MM.1S (cell line): Measurements from ENCODE around the gene CNTNAP2.

Experiments
- DNase-seq: peaks from one replicate; pipeline ENCODE4 v3.0.0-alpha.2; 2015
- H2AFZ ChIP-seq: fragments of 300-600 bp; sonication (generic); 2 replicates; pipeline ENCODE4 v1.6.0; 2016; ENCODE audit warnings: antibody characterized with exemption, low read length
- H3F3A ChIP-seq: fragments of 300-600 bp; sonication (generic); 2 replicates; pipeline ENCODE4 v1.6.1; 2016; ENCODE audit warnings: mild to moderate bottlenecking, antibody characterized with exemption, low read length, moderate library complexity, mixed read lengths; ENCODE audit not compliant: insufficient read depth
- H3K27ac ChIP-seq: fragments of 300-600 bp; sonication (generic); 2 replicates; pipeline ENCODE4 v1.5.1; 2016; ENCODE audit warnings: mild to moderate bottlenecking, low read length
- H3K27me3 ChIP-seq: fragments of 300-600 bp; sonication (generic); replicated peaks from 2 replicates; pipeline ENCODE4 v1.6.0; 2016; ENCODE audit warnings: low read length; ENCODE audit not compliant: insufficient read depth
- H3K36me3 ChIP-seq: fragments of 300-600 bp; sonication (generic); replicated peaks from 2 replicates; pipeline ENCODE4 v1.6.1; 2016; ENCODE audit warnings: mild to moderate bottlenecking, low read length, mixed read lengths; ENCODE audit not compliant: insufficient read depth
- H3K4me1 ChIP-seq: fragments of 300-600 bp; sonication (generic); 2 replicates; pipeline ENCODE4 v1.6.1; 2016; ENCODE audit warnings: low read length, mixed read lengths
- H3K4me2 ChIP-seq: fragments of 300-600 bp; sonication (generic); 2 replicates; pipeline ENCODE4 v1.6.0; 2016; ENCODE audit warnings: low read depth, low read length
- H3K4me3 ChIP-seq: fragments of 300-600 bp; sonication (generic); 2 replicates; pipeline ENCODE4 v1.5.1; 2016; ENCODE audit warnings: low read length, mixed read lengths
- H3K79me2 ChIP-seq: fragments of 300-600 bp; sonication (generic); 2 replicates; pipeline ENCODE4 v1.6.1; 2016; ENCODE audit warnings: mixed run types, low read length, mixed read lengths
- H3K9ac ChIP-seq: fragments of 300-600 bp; sonication (generic); 2 replicates; pipeline ENCODE4 v1.6.1; 2016; ENCODE audit warnings: low read length, mixed read lengths
- H3K9me2 ChIP-seq: fragments of 300-600 bp; sonication (generic); replicated peaks from 2 replicates; pipeline ENCODE4 v1.6.1; 2016; ENCODE audit warnings: mild to moderate bottlenecking, low read length, mixed read lengths; ENCODE audit not compliant: insufficient read depth
- H3K9me3 ChIP-seq: fragments of 300-600 bp; sonication (generic); replicated peaks from 2 replicates; pipeline ENCODE4 v1.6.1; 2016; ENCODE audit warnings: mild to moderate bottlenecking, low read length, mixed read lengths; ENCODE audit not compliant: insufficient read depth
- H4K20me1 ChIP-seq: fragments of 300-600 bp; sonication (generic); 2 replicates; pipeline ENCODE4 v1.6.1; 2016; ENCODE audit warnings: mild to moderate bottlenecking, low read length, moderate library complexity, mixed read lengths; ENCODE audit not compliant: insufficient read depth
- EZH2 ChIP-seq: fragments of 300-600 bp; sonication (generic); optimal IDR thresholded peaks from 2 replicates; pipeline ENCODE3; 2017; ENCODE audit warnings: low read depth, mild to moderate bottlenecking, antibody characterized with exemption, low read length, mixed read lengths
- EZH2phosphoT487 ChIP-seq: fragments of 300-600 bp; sonication (generic); IDR thresholded peaks from 2 replicates; pipeline ENCODE4 v1.6.1; 2018; ENCODE audit warnings: antibody characterized with exemption, low read length
- TF ChIP-seq, protein P1 (sequence below): fragments of 300-600 bp; sonication (generic); IDR thresholded peaks from 2 replicates; pipeline ENCODE4 v1.5.1; 2016; ENCODE audit warnings: antibody characterized with exemption, low read length, mixed read lengths

The CNTNAP2 gene

DNA sequence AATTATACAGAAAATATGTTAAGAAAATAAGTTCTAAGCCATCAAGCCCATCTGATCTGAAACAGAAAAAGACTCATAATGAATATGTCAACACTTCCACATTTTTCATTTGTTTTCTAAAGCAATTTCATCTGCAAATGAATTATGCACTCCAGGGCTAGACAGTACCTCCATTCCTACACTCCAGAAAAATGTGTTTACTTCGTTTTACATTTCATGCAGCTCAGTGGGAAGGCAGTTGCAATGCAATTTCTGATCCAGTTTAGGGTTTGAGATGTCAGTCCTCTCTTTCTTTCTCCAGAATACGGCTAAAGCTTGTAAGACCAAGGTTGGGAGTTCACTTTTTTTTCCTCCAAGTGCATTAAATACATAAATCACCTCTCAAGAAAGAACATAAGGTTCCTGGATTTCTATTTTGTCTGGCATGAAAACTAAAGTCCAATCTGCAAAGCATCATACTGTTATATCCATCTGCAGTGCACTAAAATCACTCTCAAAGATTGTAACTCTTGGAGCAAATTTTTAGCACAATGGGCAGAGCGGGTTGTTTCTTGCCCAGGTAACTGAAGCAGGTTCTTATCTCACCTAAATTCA is 2125.2 kb downstream of the CNTNAP2 start:
- TF ChIP-seq, protein P1, sequence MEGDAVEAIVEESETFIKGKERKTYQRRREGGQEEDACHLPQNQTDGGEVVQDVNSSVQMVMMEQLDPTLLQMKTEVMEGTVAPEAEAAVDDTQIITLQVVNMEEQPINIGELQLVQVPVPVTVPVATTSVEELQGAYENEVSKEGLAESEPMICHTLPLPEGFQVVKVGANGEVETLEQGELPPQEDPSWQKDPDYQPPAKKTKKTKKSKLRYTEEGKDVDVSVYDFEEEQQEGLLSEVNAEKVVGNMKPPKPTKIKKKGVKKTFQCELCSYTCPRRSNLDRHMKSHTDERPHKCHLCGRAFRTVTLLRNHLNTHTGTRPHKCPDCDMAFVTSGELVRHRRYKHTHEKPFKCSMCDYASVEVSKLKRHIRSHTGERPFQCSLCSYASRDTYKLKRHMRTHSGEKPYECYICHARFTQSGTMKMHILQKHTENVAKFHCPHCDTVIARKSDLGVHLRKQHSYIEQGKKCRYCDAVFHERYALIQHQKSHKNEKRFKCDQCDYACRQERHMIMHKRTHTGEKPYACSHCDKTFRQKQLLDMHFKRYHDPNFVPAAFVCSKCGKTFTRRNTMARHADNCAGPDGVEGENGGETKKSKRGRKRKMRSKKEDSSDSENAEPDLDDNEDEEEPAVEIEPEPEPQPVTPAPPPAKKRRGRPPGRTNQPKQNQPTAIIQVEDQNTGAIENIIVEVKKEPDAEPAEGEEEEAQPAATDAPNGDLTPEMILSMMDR = no peak
- no peak for TF ChIP-seq EZH2phosphoT487
- TF ChIP-seq EZH2 = no peak
- Histone ChIP-seq H2AFZ (peak overlapping the region; percentile 39), H3F3A (no peaks in the 10 kb centered on the region)

GRCh38 chr7:148242294-148242821 is 2125.8 kb downstream of the CNTNAP2 start:
- Histone ChIP-seq H3K4me1 (0 out of 2 replicates have a peak, but pooled peaks cover 4% of the 10 kb centered on the region), H3K36me3 (no peaks in the 10 kb centered on the region), H3K9me3 (no peaks in the 10 kb centered on the region), H3K79me2 (no peaks in the 10 kb centered on the region), H4K20me1 (no peaks in the 10 kb centered on the region), H3K9me2 (no peaks in the 10 kb centered on the region), H2AFZ (peak overlapping the region; percentile 39), H3K4me2 (peak overlapping the region; percentile 64), H3K27me3 (peaks cover 7% of the 10 kb centered on the region; the same call in 1 of the 2 replicates), H3K4me3 (peak overlapping the region; percentile 37), H3K27ac (no peak overlapping the region), H3F3A (no peaks in the 10 kb centered on the region), H3K9ac (no peak overlapping the region)
- TF ChIP-seq EZH2 = no peak
- TF ChIP-seq, protein P1 = peak; percentile 98
- peak; percentile 90 for DNase-seq

More for the DNA sequence above, 2125.2 kb downstream of the CNTNAP2 start:
- Histone ChIP-seq H3K4me1 (0 out of 2 replicates have a peak, but pooled peaks cover 4% of the 10 kb centered on the region), H3K4me2 (peak overlapping the region; percentile 64), H4K20me1 (no peaks in the 10 kb centered on the region), H3K79me2 (no peaks in the 10 kb centered on the region), H3K9ac (no peak overlapping the region), H3K9me3 (no peaks in the 10 kb centered on the region), H3K27ac (no peak overlapping the region), H3K9me2 (no peaks in the 10 kb centered on the region), H3K4me3 (no peak overlapping the region), H3K36me3 (no peaks in the 10 kb centered on the region), H3K27me3 (peaks cover 7% of the 10 kb centered on the region; the same call in 1 of the 2 replicates)
- DNase-seq = no peak

GRCh38 chr7:148245381-148245780 is 2128.8 kb downstream of the CNTNAP2 start:
- Histone ChIP-seq H3K9ac (no peak overlapping the region), H3K4me2 (no peak overlapping the region), H3K9me2 (no peaks in the 10 kb centered on the region), H4K20me1 (no peaks in the 10 kb centered on the region), H3F3A (no peaks in the 10 kb centered on the region), H3K27ac (no peak overlapping the region), H3K4me1 (0 out of 2 replicates have a peak, but pooled peaks cover 4% of the 10 kb centered on the region), H3K4me3 (no peak overlapping the region), H3K27me3 (peaks cover 7% of the 10 kb centered on the region; the same call in 1 of the 2 replicates), H3K36me3 (no peaks in the 10 kb centered on the region), H3K79me2 (no peaks in the 10 kb centered on the region), H3K9me3 (no peaks in the 10 kb centered on the region), H2AFZ (no peak overlapping the region)
- TF ChIP-seq EZH2phosphoT487 = no peak
- TF ChIP-seq EZH2 = no peak
- TF ChIP-seq, protein P1 = no peak
- DNase-seq = no peak
